GM18520 (cell line): Measurements from ENCODE around the gene PHYKPL.
"Not testable (repeated sequence)": the region's sequence is repeated elsewhere in the genome, so short reads cannot be mapped to it uniquely, and the experiment has no call there.

ENCODE experiments used
- ATAC-seq: cut with Tn5 transposase; IDR thresholded peaks from one replicate; pipeline ENCODE4 v1.9.1; 2021; ENCODE audit not compliant: unreplicated experiment

PHYKPL gene

DNA sequence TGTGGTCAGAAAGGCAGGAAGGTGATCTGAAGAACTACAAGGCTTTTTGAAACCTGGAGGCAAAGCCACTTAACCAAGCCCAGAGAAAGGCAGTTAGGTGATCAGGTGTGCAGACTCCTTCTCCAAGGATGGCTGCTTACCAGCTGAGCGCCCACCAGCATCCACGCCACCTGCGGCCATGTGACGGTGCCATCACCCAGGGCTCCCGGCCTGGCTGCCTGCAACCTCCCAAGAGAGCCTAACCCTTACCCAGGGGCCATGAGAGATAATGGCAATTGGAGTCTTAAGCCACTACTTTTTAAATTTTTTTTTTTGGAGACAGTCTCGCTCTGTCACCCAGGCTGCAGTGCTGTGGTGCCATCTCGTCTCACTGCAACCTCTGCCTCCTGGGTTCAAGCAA, 33.1 kb upstream of the PHYKPL start:
- ATAC-seq, result no peak

DNA sequence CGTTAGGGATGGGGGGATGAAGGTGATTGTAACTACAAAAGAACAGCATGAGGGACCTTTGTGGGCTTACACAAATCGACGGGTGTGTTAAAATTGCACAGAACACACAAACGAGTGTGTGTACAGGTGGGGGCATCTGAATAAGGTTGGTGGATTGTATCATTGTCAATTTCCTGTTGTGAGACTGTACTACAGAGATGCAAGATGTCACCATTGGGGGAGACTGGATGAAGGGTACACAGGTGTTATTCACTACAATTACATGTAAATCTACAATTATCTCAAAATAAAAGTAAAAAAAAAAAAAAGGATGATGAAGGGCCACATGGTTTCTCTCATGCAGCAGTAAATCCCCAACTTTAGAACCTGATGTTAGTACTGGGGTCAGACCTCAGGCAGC, 31.4 kb upstream of the PHYKPL start:
- ATAC-seq, result no peak

DNA sequence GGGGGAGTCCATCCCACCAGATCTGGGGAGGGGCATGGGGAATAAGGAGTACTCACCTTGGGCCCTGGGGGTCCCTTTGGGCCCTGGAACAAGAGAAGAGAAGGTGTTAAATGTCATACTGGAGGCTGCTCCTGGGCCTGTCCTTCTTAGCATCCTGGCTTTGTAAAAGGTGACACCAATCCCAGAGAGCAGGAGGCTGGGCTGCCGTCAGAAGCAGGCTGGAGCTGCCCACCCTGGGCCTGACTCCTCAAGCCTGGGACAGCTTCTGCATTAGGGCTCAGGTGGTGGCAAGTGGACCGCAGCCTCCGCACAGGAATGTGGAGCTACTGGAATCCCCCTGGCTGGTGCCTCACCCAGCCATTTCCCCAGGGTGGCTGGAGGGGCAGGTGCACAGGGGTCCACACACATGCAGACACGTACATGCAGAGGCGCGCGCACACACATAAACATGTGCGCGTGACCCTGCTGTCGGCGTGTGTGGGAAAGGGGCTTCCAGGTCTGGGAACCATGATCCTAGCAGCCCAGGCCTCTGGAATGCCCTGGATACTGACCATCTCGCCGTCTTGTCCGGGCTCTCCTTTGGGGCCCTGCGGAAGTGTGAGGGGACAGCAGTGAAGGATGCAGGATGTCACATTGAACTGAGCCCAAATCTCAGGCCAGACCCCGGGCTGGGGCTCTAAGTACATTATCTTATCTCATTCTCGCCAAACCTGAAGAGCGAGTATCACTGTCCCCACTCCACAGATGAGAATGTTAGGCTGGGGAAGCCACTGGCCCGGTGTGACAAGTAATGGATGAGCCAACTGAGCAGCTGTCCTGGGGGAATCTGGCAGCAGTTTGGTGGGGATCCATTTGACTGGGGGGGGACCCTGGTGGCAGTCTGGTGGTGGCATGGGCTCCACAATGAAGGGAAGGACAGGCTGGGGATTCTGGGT, 29.3 kb upstream of the PHYKPL start:
- ATAC-seq, result no peak

DNA sequence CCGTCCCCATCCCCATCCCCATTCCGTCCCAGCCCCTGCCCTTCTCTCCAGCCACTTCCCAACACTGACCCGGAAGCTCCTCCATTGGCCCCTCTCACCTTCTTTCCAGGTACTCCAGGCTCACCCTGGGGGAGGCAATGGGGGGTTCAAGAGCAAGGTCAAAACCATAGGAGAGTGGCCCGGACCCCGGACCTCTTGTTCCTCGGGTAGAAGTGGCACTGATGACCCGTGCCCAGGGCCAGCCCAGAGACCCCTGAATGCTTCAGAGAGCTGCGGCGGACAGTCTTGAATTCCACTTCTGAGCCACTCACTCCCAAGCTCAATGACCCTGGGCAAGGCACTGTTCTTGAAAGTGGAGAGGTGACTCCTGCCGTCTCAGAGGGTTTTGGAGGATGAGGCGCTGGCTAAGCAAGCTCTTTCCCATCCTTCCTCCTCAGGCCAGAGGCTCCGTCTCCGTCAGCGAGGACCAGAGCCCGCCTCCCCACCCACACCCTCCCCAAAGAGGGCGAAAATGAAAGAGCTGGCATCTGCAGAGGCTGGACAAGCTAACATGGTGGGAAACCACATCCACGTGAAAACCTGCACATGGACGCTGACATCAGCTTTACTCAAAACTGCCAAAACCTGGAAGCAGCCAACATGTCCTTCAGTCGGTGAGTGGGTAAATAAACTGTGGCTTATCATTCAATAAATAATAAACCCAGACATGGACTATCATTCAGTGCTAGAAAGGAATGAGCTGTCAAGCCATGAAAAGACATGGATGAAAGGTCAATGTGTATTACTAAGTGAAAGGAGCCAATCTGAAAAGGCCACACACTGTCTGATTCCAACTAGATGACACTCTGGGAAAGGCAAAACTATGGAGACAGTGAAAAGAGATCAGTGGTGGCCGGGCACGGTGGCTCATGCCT, 27.3 kb upstream of the PHYKPL start:
- no peak for ATAC-seq

DNA sequence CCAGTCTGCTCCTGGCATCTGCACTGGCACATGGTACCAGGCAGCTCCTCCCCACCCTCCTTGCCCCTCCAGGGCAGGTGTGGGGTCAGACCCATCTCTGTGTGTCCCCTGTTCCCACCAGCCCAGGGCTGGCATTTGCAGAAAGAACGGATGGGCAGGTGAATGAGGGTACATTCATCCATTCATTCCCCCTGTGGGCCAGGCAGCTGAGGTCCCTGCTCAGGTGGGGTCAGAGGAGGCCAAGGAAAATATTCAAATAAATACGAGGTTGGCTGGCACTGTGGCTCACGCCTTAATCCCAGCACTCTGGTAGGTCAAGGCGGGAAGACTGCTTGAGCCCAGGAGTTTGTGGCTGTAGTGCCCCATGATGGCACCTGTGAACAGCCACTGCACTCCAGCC, 25.0 kb upstream of the PHYKPL start:
- no peak for ATAC-seq

DNA sequence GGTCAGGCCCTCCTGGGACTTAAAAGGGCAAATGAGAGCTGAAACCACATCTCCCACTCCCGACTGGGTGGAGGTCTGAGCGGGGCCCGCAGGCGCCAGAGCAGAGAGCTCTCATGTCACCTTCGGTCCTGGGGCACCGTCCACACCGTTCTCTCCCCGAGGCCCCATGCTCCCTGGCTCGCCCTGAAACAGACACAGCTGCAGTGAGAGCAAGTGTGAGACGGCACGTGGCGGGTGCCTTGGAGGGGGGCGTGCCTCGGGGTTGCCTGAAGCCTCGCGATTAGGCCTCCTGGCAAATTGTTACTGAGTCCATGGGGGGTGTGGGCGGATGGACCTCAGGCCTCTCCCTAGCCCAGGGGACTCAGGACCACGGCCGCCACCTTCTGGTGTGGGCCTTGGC, 24.1 kb upstream of the PHYKPL start:
- no peak for ATAC-seq

DNA sequence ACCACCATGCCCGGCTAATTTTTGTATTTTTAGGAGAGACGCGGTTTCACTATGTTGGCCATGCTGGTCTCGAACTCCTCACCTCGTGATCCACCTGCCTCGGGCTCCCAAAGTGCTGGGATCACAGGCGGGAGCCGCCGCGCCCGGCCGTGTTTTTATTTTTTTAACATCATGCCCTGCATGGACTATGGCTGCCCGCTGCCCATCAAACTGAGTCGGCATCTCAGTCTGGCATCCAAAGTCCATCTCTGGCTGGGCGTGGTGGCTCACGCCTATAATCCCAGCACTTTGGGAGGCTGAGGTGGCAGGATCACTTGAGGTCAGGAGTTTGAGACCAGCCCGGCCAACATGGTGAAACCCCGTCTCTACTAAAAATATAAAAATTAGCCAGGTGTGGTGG, 21.0 kb upstream of the PHYKPL start:
- ATAC-seq, result not testable (repeated sequence)

DNA sequence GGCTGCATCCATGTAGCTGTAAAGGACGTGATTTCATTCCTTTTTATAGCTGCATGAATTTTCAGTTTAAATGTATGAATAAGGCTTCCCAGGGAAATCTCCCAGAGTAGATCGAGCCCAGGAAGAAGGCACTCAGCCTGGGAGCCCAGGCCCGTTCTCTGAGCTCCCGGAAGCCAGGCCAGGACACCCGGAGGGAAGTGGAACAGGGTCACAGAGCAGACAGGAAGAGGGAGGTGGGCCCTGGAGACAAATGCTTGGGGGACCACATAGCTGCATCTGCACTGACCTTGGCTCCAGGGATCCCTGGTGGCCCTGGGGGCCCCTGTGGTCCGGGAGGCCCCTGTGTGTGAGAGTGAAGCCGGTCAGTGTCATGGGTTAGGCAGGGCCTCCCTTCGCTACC, 19.7 kb upstream of the PHYKPL start:
- ATAC-seq, result no peak

DNA sequence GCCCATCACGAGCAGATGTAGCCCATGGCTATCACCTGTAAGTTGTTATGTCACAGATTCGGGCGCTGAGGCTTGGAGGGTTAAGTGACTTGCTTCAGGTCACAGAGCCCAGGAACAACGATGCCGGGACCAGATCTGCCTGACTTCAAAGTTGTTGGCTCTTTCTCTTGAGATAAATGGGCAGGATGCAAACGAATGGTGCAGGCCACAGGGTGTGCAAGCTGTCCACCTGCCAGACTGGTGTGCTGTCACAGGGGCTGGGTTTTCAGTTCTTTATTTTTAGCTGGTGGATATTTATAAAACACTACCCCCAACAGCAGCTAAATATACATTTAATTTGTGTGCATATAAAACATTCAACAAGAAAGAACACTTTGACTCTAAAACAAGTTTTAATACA, 17.7 kb upstream of the PHYKPL start:
- no peak for ATAC-seq

DNA sequence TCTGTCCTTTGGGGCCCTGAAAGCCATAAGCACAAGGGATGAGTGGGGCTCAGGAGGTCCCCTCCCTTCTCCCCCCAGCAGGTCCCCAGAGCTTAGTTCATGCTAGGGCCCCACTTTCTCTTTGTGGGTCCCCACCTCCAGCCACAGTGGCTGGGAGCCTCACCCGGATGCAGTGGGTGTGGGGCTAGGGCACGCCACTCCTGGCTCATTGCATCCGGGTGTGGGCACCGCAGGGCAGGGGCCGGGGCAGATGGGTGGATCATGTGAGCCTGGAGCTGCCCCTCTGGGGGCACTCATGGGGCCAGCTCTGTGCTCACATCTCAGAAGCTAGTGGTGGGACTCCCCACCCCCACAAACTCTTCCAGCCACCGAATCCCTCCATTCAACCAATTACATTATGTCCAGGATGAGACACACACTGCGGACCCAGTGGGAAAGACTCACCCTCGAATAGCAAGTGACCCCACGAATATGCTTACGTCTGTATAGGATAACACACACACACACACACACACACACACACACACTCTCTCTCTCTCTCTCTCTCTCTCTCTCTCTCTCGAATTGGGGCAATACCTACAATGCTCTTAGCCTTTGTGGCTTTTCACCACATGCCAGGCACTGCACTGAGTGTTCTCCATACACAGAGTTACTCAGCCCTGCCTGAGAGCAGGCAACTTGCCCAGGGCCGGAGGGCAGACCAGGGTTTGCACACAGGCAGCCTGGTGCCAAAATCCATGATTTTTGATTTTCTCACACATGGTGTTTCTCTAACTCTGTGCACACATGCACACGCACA, 16.8 kb upstream of the PHYKPL start:
- no peak for ATAC-seq

DNA sequence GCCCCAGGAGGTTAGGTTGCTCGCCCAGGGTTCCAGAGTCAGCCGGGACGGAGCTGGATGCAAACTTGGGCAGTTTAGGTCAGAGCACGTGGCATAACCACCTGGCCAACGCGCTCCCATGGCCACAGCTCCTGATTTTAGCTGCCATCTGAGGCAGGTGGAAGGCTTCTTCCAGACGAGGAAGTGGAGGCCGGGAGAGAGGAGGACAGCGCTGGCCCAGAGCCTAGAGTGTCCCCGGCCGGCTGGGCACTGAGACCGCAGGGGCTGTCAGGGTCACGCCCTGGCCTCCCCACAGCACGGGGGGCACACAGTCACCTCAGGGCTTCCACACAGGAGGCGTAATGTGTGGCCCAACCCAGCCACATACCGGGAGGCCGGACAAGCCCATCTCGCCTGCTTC, 16.1 kb upstream of the PHYKPL start:
- ATAC-seq, result no peak

DNA sequence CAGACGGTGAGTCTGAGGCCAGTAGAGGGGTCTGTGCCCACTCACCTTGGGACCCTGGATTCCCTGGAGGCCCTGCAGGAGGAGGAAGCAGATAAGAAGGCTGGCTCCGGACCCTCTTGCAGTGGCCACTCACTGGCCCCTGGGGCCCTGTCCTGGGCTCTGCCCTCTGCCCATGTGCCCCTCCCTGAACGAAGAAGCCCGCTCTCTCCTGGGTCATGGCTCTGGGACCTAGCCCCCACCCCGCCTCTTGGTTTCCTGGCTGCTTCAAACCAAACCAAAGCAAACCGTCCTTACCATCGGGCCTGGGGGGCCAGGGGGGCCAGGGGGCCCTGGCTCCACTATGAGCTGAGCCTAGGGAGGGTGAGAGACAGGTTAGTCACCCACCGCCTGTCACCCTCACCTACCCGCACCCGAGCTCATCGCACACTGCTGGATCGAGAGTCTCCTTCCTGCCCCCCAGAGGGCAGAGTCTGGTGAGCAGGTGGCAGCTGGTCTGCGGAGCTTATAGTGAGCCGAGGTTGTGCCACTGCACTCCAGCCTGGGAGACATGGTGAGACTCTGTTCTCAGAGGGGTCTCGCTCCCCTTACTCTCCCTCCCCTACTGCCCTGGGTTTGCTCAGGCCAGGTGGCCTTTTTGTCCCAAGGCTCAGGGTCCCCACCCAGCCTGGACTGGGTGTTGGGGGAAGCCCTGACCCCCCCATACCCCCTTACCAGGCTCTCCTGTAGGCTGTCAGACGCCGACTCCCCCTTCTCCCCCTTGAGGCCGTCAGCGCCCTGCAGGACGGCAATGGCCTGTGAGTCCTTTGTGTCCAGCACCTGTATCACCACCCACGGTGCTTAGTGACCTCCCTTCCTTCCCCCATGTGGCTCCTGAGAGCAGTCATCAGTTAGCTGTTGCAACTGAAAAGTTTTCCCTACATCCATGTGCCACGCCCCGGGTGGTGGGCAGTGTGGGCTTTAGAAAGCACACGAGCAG, 15.2 kb upstream of the PHYKPL start:
- ATAC-seq, result no peak

DNA sequence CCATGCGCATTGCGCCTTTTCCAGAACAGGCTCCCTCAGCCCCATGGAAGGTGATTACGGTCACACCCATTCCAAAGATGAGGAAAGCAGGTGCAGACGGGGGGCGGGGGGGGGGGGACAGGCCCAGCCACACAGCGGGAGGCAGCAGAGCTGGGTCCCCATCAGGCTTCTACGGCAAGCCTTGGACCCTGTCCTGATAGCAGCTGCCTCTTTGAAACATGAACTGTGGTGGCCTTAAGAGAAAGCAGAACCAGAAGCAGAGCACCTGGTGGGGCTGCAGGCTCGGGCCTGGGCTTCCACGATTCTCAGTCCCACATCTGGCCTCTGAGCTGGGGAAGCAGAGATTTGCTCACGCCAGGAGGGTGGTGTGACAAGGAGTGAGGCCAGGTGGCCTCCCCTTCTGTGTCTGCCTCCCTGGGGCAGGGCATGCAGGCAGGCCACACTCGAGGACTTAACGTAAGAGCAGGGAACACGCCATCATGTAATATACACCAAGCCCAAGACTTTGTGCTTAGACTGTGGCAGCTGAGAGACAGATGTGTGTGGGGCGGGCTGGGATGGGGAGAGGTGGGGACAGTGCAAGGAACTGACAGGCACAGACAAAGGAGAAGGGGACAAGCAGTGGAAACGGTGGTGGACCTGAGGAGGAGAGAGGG, 14.2 kb upstream of the PHYKPL start:
- no peak for ATAC-seq

DNA sequence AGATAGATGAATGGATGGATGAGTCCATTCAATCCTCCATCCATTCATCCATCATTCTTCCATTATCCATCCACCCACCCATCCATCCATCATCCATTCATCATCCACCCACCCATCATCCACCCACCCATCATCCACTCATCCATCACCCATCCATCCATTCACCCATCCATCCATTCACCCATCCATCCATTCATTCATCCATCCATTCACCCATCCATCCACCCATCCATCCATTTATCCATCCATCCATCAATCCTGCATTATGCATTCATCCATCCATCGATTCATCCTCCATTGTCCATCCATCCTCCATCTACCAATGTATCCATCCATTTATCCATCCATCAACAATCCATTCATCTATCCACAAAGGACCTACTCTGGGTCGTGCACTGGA, 12.8 kb upstream of the PHYKPL start:
- ATAC-seq, result no peak

DNA sequence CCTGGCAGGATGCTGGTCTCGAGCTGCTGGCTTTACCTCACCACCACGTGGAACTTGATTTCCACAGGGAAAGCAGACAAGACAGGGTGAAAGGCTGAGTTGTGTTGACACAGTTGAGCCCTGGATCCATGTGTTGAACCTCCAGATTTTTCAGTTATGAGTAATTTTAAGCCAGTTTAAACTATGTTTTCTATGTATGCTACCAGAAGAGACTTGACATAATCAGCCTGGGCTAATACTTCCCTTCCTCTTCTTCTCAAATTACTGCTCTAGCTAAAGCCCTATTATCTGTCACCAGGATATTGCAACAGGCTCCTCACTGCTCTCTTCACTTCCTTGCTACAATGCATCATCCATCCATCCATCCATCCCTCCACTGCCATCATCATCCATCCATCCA, 12.0 kb upstream of the PHYKPL start:
- ATAC-seq, result no peak

DNA sequence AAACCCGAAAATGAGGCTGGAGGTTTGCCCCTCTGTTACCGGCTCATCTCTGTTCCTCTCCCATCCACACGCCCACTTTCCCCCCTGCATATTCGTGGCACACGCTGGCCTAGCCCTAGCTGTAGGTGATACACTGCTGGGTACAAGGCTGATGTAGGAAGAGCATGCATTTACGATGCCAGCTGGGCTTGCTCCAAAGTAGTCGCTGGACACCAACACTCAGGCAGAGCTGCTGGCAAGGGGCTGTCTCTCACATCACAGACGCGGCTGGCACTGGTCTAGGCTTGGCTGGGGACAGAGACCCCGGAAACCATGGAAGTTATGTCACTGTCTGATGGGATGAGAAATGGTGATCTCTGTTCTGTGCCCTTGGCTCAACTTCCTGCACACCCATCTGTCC, 9.8 kb upstream of the PHYKPL start:
- no peak for ATAC-seq

DNA sequence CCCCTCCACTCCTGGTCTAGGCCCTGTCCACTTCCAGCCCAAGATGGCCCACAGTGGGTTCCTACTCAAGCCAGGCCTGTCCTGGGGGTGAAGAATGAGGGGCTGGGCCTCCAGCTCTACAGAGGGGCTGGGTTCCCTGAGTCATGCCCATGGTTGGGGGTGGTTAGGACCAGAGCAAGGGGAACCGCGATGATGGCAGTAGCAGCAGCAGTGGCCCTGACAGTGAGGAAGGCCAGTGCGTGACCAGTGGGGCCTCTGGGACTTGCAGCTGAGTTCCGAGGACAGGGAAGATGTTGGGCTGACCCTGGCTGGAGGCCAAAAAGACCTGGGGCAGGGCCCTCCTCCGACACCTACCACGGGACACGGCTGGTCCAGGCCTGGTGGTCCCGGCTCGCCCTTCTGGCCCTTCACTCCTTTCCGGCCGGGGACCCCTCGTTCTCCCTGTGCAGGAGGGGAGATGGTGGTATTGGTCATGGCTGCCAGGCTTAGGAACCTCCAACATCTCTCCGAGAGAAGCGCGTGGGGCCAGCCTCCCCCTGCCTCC, 9.2 kb upstream of the PHYKPL start:
- ATAC-seq, result no peak

DNA sequence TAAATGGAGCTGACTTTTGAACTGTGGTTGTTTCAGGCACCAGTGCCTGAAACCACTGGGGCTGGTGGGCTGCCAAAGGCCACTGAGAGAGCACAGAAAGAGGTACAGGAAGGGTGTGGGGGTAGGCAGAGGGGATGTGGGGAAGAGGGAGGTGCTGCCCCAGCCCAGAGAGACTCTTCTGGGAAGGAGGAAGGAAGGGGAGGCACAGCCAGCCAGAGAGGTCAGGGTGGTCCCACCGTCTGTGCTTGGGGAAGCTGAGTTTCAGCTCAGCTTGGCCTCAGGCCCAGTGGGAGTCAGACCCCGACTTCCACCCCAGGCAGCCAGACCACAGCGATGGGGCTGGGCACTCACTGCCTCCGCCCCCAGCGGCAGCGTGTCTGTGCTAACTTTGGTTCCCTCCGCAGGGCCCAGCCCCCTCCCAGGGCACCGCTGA, 8.6 kb upstream of the PHYKPL start:
- no peak for ATAC-seq

DNA sequence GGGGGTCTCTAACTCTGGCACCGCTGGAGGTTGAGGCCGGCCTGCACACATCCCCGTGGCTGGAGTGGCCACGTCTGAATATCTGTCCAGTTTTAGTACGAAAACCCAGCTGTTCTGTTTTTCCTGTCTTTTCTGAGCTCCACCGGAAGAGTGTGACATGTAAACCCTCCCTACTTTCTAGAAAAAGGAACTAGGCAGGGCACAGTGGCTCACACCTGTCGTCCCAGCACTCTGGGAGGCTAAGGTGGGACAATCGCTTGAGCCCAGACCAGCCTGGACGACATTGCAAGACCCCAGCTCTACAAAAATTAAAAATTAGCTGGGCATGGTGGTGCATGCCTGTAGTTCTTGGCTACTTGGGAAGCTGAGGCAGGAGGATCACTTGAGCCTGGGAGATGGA, 8.2 kb upstream of the PHYKPL start:
- ATAC-seq, result no peak
